Stimulated activated CD4-positive, alpha-beta T cell treated with anti-CD3 and anti-CD28 coated beads, TNF-alpha, amount 100 ng/mL, for 4 hours (primary cell): Measurements from ENCODE around the gene KDM4B.
"Not testable (repeated sequence)": the region's sequence is repeated elsewhere in the genome, so short reads cannot be mapped to it uniquely, and the experiment has no call there.

Source experiments
- DNase-seq, 3 experiments: peaks; one replicate each; pipeline ENCODE4 v3.0.0-alpha.2; 2020; ENCODE audit warnings: low read depth in 3 of 3

KDM4B gene

DNA sequence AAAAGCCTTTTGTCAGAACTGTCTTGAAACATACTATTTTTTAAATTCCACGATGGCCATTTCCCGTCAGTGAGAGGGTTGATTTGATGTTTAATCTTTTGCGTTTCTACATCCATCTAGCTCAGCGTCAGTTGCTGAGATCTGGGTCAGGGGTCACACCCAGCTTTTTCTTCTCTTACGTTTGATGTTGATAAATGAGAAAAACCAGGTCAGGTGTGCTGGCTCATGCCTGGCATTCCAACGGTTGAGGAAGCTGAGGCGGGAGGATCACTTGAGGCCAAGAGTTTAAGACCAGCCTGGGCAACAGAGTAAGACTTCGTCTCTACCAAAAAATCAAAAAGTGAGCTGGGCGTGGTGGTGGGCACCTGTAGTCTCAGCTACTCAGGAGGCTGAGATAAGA lies 202.8 kb downstream of the KDM4B start:
- no peak for DNase-seq

DNA sequence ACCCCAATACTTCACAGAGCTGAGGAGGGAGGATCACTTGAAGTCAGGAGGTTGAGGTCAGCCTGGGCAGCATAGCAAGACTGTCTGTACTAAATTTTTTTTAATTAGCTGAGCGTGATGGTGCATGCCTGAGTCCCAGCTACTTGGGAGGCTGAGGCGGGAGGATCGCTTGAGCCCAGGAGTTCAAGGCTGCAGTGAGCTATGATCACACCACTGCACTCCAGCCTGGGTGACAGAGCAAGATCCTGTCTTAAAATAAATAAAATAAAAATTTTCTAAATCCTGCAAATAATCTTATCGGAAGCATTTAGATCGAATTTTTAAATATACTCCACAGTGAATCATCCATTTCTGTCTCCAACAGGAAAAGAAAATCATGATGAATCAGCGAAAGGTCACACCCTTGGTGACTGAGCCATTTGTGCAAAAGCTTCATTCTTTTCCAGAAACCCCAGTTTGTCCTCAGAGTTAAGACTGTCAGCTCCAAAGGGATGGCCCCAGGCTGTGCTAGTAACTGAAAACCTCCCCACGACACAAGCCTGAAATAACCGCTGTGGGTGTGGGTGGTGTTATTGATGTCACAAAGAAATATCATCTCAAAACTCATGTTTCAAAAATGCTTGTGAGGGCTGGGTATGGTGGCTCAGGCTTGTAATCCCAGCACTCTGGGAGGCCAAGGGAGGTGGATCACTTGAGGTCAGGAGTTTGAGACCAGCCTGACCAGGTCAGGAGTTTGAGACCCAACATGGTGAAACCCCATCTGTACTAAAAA lies 204.1 kb downstream of the KDM4B start:
- DNase-seq, result no peak

DNA sequence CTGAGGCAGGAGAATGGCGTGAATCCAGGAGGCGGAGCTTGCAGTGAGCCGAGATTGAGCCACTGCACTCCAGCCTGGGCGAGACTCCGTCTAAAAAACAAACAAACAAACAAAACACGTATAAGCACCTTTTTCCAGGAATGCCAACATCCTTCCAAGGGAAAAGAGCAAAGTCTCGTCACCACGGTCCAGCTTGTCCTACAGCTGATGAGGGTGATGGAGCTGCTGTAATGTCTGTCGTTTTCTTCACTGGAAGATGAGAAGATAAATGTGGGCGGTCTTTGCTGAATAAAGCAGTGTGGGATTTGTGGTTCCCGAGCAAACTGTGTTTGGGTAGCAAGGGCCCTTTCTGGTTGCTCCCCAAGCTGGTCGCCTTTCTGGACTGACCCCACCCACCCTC lies 205.1 kb downstream of the KDM4B start:
- no peak for DNase-seq

DNA sequence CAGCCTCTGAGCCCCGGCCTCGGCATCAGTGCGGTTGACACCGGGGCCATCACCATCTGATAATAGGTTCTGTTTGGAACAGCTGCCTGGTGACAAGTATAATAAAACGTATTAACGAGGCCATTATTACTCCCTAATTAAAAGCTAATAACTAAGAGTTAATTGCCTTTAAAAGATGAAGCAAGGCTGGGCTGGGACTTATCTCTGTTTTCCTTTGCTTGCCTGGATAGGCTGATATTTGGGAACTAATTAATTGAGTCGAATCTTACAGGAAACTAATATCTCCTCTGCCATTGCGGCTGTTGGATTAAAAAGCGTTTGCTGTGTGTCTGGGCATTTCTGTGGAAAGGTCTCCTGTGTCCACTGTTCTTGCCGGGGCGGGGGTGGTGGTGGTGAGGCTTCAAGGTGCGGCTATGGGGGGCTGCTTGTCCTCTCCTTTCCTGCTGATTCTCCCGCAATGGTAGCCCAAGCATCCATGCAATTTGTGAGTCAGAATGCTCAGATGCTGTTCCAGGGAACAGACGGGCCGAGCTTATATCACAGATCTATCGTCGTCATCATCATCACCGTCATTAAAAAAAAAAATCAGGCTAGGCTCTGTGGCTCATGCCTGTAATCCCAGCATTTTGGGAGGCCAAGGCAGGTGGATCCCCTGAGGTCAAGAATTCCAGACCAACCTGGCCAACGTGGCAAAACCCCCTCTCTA lies 209.0 kb downstream of the KDM4B start:
- no peak for DNase-seq

DNA sequence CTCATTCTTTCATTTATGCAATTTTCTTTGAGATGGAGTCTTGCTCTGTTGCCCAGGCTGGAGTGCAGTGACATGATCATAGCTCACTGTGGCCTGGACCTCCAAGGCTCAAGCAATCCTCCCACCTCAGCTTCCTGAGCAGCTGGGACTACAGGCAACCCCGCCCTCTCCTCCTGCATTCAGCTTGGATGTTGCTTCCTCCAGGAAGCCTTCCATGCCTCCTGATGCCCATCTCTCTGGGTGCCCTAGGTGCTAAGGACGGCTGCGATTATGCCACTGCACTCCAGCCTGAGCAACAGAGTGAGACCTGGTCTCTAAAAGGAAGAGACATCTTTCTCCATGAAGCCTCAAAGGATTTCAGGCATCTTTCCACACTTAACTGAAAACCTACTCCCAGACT lies 209.9 kb downstream of the KDM4B start:
- no peak for DNase-seq

DNA sequence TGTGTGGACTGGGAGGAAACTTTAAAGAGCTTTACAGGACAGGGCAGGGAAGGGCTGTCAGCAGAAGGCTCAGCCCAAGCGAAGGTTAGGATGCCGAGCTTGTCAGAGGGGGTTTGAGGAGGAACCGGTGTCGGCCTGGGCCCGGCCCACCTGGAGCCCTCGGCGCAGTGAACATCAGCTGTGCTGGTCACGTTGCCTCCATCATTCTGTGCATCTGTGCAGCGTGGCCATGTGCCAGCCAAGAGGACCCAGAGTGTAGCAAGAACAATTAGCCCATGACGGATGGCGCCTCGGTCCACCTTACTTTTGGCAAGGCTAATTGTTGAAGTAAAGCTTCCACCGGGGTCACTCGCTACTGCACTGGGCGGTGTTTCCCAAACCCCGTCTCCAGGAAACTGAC lies 210.3 kb downstream of the KDM4B start:
- no peak for DNase-seq

DNA sequence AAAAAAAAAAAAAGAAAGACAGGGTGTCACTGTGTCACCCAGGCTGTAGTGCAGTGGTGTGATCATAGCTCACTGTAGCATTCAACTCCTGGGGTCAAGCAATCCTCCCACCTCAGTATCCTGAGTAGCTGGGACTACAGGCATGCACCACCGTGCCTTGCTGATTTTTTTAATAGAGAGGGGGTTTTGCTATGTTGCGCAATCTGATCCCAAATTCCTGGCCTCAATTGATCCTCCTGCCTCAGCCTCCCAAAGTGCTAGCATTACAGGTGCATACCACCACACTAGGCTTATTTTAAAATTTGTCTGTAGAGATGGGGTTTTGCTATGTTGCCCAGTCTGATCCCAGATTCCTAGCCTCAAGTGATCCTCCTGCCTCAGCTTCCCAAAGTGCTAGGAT lies 212.4 kb downstream of the KDM4B start:
- DNase-seq, result no peak

DNA sequence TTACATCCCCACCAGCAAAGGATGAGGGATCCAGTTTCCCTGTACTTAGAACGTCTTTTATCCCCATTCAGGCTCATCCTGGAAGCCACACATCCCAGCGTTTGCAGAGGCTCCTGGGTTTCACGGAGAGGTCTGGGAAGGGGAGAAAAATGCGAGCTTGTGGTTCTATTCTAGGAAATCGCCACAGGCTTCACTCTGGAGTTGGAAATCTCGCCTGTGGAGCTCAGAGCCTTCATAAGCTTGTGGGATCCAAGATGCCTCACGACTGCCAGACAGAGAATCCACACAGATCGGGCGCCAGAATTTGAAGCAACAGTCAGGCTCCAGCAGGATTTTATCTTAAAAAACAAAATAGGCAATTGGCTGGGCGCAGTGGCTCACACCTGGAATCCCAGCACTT lies 213.8 kb downstream of the KDM4B start:
- DNase-seq, result no peak

DNA sequence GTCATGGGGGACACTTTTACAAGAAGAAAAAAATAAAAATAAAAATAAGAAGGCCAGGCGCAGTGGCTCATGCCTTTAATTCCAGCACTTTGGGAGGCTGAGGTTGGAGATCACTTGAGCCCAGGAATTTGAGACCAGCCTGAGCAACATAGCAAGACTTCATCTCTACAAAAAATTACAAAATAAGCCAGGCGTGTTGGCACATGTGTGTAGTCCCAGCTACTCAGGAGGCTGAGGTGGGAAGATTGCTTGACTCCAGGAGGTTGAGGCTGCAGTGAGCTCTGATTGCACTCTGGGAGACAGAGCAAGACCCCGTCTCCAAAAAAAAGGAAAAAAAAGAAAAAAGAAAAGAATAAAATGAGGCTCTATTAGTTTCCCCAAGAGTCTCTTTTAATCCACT lies 214.7 kb downstream of the KDM4B start:
- no peak for DNase-seq

DNA sequence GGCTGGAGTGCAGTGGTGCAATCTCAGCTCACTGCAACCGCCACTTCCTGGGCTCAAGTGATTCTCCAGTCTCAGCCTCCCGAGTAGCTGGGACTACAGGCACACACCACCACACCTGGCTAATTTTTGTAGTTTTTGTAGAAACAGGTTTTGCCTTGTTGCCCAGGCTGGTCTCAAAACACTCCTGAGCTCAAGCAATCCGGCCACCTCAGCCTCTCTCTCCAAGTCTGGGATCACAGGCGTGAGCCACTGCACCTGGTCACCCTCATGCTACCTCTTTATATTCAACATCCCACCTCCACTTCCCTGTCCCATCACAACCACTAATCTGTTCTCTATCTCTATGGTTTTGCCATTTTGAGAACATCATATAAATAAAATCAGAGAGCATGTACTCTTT lies 216.0 kb downstream of the KDM4B start:
- DNase-seq, result no peak

DNA sequence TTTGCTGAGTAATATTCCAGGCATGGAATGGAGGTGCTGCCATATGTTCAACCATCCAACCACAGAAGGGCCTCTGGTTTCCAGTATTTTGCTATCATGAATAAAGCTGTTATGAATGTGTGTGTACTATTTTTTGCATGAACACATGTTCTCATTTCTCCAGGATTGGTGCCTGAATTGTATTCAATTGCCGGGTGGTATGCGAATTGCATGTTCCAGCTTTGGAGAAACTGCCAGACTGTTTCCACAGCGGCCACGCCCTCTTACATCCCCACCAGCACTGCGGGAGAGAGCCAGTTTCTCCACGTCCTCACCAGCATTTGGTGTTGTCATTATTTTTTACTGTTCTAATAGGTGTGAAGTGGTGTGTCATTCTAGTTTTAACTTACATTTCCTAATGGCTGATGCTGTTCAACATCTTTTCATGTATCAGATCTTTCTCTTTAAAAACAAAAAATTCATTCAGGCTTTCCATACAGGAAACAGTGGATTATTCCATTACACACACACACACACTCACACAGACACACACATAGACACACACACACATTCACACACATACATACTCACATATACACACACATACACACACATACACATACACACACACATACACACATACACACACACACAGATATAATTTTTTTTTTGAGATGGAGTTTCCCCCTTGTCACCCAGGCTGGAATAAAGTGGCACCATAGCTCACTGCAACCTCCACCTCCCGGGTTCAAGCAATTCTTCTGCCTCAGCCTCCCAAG lies 217.6 kb downstream of the KDM4B start:
- no peak for DNase-seq

DNA sequence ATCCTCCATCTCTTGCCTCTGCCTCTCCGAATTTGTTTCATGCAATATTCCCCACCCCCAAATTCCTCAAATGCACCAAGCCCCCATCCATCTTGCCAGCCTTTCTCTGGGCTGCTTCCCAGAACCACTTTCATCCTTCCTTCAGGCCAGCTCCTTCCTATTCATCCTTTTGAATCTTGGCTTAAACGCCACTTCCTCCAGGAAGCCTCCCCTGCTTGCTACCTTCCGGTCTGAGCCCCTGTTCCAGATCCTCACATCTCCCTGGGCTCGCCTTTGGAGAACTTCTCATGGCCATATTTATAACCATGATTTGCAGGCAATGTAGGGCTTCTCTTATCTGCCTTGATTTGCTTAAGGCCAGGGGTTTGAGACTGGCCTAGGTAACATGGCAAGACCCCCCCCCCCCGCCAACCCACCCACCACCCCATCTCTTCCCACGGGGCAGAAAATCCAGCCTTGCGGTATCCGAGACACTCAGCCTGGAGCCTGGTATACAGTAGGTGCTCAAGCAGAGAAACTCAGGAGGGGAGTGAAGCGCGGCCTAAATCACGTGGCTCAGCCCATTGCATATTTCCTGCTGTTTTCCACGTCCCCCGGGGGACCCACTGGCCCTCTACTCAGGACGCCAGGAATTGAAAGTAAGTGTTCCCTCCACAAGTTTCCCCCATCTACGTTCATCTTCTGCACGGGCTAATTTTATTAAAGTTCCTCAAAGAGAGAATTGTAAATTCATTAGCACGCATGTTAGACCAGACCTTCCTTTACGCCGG lies 219.8 kb downstream of the KDM4B start:
- DNase-seq, result no peak

DNA sequence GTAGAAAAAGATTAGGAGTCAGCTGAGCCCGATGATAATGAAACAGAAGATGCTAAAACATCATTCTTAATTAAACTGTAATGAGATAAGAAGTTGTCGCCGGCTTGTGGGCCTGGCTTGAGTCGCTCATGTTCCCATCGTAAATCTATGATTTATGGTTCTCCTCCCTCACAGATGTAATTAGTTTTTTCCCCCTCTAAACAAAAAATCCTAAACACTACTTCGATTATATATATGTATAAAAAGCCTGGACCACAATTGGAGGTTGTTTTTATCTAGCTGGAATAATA lies 220.3 kb downstream of the KDM4B start:
- DNase-seq, result no peak

DNA sequence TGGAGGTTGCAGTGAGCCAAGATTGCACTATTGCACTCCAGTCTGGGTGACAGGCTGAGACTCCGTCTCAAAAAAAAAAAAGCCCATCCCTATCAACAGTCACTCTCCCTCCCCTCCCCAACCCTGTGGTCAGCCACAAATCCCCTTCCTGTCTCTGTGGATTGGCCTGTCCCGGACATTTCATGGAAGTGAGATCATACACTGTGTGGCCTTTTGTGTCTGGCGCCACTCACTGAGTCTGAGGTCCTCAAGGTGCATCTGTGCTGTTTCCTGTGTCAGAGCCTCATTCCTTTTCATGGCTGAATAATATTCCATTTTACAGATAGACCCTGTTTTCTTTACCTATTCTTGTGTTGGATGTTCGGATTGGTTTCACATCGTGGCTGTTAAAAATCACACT lies 222.2 kb downstream of the KDM4B start:
- no peak for DNase-seq

DNA sequence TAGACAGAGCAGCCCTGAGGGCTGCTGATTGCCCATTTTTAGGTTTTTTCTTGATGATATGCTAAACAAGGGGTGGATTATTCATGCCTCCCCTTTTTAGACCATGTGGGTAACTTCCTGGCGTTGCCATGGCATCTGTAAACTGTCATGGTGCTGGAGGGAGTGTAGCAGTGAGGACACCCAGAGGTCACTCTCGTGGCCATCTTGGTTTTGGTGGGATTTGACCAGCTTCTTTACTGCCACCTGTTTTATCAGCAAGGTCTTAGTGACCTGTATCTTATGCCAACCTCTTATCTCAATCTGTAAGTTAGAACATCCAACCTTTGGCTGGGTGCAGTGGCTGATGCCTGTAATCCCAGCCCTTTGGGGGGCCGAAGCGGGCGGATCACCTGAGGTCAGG lies 223.7 kb downstream of the KDM4B start:
- DNase-seq, result no peak

DNA sequence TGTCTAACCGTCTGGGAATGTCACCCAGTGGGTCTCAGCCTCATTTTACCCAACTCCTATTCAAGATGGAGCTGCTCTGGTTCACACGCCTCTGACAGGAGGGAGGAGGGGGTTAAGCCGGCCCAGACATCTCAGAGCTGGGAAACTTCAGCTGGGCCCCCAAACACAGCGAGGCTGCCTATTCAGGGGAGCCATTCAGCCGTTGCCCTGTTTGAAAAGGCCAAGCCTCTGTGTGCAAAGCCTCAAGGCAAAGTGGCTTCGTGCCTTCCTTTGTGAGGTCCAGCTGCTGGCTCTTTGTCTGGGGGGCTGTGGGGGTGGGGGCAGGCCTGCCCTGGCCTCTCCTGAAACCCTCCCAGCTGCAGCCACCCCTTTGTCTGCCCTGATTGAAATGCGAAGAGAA lies 224.3 kb downstream of the KDM4B start:
- DNase-seq, result no peak

DNA sequence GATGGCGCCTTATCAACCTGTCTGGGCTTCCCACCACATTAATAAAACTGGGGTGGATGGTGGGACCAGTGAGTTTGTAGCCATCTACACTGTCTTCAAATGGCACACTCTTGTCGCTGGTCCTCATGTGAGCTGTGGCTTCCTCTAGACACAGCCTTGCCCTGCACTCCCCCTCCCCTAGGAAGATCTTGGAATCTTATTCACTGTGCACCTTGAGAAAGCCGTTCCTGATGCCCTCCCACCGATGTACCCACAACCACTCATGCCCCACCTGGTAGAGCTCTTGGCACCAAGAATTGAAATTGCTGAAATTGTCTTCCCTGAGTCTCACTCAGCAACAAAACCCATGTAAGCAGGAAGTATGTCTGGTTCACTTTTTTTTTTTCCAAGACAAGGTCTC lies 225.7 kb downstream of the KDM4B start:
- no peak for DNase-seq

DNA sequence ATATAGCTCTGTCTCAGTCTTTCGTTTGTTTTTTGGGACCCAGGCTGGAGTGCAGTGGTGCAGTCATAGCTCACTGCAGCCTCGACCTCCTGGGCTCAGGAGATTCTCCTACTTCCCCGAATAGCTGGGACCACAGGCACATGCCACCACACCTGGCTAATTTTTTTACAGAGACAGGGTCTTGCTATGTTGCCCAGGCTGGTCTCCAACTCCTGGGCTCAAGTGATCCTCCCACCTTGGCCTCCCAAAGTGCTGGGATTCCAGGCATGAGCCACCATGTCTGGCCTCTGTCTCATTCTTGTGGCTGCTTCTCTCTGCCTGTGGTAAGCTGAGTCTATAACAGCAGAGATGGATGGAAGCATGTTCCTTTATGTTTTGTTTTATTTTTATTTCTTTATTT lies 226.7 kb downstream of the KDM4B start:
- not testable (repeated sequence) for DNase-seq

DNA sequence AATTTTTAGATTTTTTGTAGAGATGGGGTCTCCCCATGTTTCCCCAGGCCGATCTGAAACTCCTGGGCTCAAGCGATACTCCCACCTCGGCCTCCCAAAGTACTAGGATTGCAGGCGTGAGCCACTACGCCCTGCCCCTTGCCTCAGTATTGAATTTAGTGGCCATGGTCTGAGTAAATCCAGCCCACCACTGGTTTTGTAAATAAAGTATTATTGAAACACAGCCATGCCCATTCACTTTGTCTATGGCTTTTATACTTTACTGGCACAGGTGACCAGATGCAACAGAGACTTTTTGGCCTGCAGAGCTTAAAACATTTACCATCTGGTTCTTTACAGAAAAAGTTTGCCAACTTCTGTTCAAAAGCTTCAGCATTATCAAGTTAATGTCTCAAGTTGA lies 227.9 kb downstream of the KDM4B start:
- DNase-seq, result no peak

DNA sequence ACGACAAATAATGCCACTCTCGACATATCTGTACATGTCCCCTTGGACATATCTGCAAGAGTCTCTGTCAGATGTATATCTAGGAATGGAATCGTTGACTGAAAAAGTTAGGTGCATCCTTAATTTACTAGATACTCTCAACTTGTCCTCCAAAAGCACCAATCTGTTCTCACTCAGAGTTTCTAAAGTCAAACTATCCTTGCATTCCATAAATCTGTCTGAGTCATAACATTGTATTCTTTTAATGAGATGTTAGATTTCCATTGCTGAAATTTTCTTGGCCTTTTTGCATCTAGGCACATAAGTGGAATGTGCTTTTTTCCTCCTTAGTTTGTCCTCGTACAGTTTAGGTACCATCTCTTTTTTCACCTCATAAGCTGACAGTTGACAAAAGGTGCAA lies 231.9 kb downstream of the KDM4B start:
- no peak for DNase-seq

DNA sequence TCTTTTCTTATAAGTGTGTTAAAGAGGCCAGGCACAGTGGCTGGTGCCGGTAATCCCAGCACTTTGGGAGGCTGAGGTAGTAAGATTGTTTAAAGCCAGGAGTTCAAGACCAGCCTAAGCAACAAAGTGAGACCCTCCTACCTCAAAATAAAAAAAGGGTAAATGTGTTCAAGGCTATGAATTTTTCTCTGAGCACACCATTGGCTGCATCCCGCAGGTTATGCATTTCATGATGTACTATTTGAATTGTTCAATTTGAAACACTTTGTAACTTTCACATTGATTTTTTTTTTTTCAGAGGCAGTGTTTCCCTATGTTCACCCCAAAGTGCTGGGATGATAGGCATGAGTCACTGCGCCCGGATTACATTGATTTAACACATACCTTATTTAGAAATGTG lies 233.6 kb downstream of the KDM4B start:
- DNase-seq, result no peak
